GM10266 (cell line): ENCODE data around the gene MFN2.
"Not testable (repeated sequence)": the region's sequence is repeated elsewhere in the genome, so short reads cannot be mapped to it uniquely, and the experiment has no call there.

Source experiments
- DNase-seq: peaks from one replicate; pipeline ENCODE4 v3.0.0; 2012; ENCODE audit errors: extremely low spot score
- TF ChIP-seq, protein P1 (sequence below): IDR thresholded peaks from 2 replicates; pipeline ENCODE4 v1.5.1; 2012; ENCODE audit warnings: mild to moderate bottlenecking, low read depth; ENCODE audit not compliant: control insufficient read depth, insufficient read depth; ENCODE audit errors: missing control alignments

MFN2 gene

GRCh38 chr1:11979851-11980675, at the start of gene MFN2:
TSS of gene MFN2 (plus strand) at chr1:11980444. CDS start at chr1:11989169, 8,725 bp downstream.
- TF ChIP-seq, protein P1, sequence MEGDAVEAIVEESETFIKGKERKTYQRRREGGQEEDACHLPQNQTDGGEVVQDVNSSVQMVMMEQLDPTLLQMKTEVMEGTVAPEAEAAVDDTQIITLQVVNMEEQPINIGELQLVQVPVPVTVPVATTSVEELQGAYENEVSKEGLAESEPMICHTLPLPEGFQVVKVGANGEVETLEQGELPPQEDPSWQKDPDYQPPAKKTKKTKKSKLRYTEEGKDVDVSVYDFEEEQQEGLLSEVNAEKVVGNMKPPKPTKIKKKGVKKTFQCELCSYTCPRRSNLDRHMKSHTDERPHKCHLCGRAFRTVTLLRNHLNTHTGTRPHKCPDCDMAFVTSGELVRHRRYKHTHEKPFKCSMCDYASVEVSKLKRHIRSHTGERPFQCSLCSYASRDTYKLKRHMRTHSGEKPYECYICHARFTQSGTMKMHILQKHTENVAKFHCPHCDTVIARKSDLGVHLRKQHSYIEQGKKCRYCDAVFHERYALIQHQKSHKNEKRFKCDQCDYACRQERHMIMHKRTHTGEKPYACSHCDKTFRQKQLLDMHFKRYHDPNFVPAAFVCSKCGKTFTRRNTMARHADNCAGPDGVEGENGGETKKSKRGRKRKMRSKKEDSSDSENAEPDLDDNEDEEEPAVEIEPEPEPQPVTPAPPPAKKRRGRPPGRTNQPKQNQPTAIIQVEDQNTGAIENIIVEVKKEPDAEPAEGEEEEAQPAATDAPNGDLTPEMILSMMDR = no peak
- DNase-seq = peak; percentile 96

- TF ChIP-seq, protein P1 = no peak
- DNase-seq = no peak
Observed at GRCh38 chr1:11930571-11931445, 49.4 kb upstream of the MFN2 start.

DNA sequence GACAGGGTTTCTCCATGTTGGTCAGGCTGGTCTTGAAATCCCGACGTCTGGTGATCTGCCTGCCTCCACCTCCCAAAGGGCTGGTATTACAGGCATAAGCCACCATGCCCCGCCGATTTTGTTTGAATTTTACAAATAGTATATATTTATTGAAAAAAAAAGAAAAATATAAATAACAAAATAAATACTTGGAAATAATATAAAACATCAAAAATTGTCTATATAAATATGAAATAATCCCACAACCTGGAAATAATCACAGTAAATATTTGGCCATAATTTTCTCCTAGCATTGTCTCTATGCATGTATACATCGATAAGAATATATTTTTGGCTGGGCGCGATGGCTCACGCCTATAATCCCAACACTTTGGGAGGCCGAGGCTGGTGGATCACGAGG, 48.4 kb upstream of the MFN2 start:
- TF ChIP-seq, protein P1 = no peak
- no peak for DNase-seq

DNA sequence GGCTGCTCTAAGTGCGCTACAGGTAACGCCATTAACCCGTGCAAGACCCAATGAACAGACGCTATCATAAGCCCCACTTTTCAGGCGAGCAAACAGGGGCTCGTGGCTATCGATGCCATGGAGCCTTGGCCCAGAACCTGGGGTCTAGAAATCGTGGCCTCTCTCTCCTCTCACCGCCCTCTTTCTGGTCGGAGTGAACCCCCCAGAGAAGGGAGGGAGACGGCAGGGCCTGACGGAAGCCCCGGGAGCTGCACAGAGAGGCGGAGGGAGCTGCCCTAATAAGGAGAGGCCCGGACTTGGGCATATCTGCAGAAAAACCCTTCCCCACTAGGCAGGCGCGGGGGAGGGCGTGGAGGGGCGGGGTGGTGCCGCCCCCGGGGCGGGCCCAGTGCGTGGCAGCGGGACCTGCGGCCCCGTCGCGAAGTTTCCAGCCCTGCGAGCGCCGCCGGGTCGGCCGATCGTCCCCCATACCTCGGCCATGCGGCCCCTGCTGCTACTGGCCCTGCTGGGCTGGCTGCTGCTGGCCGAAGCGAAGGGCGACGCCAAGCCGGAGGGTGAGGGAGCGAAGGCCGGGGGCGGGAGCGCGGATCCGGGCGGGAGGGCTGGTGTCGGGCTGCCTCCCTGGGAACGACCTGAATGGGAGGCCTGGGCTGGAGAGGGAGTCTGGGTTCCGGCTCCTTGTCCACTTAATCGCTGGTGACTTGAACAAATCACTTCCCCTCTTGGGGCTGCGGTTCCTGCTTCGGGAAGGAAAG, 45.8 kb upstream of the MFN2 start, which contains the start of gene PLOD1:
PLOD1 (plus strand) TSS at position 416 of the 755 bp plus-strand sequence; CDS start at position 479, 63 bp downstream.
- TF ChIP-seq, protein P1 = no peak
- peak; percentile 96 for DNase-seq

DNA sequence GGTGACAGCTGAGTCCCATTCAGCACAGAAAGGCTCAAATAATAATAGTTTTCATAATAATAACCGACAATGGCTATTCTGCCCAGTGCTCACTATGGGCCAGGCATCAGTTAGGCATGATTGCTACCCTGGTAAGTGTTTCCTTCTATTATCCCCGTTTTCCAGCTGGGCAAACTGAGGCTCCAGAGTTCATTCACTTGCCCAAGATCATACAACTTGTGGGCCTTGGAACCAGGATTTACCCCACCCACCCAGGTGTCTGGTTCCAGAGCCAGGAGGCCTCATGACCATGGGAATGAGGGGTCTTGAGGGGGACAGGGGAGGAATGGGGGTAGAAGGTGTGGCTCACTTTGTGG, 45.2 kb upstream of the MFN2 start:
- DNase-seq = no peak
- TF ChIP-seq, protein P1 = no peak

GRCh38 chr1:11935733-11936132, 44.5 kb upstream of the MFN2 start:
- not testable (repeated sequence) for DNase-seq
